Eye (tissue), 1 donor: ENCODE results near the gene KRTAP26-1.

ENCODE experiments used
- DNase-seq: peaks from one replicate; pipeline ENCODE4 v3.0.0-alpha.2; 2015

The KRTAP26-1 gene

GRCh38 chr21:30269803-30270530, 50.1 kb downstream of the KRTAP26-1 start:
- DNase-seq: no peak
